B cell (primary cell): Measurements from ENCODE around the gene SPOP. TPM values are rescaled to one million over a fixed set of nuclear protein-coding genes. Genes with fewer than 3 reads are reported as not detected.

Experiments used
- ATAC-seq: fragments of 200-7000 bp; cut with Tn5 transposase; one replicate; pipeline ENCODE4 v1.10.0; 2021; ENCODE audit warnings: low read depth, mild to moderate bottlenecking, moderate number of reproducible peaks, moderate library complexity
- CTCF ChIA-PET: fragments of 350-600 bp; sonication (Branson Sonifier 250); formaldehyde crosslinking; loops from one replicate; lab custom pipeline; 2021; ENCODE audit warnings: antibody characterized with exemption, inconsistent platforms; lab: Charles Lee
- POLR2A ChIA-PET: fragments of 350-600 bp; sonication (Branson Sonifier 250); formaldehyde crosslinking; loops from one replicate; lab custom pipeline; 2021; ENCODE audit warnings: antibody characterized with exemption; lab: Charles Lee
- DNase-seq: peaks from one replicate; pipeline ENCODE4 v3.0.0; 2013
- H2AFZ ChIP-seq: 2 replicates; pipeline ENCODE4 v1.6.1; 2012; ENCODE audit warnings: mild to moderate bottlenecking, low read depth, low read length; ENCODE audit not compliant: insufficient read depth, poor library complexity, severe bottlenecking
- H3K27ac ChIP-seq, 2 donors: 1 replicate in 1 of 2; 2 replicates in 1 of 2; pipeline ENCODE4 v1.5.1; 2012 to 2013; ENCODE audit warnings: low read length in 2 of 2, mild to moderate bottlenecking in 2 of 2, moderate library complexity in 1 of 2
- H3K27me3 ChIP-seq, 4 experiments: fragments of 200-600 bp in 1 of 4; sonication (generic) in 1 of 4; replicated peaks in 1 of 4; 1 replicate in 2 of 4; 2 replicates in 2 of 4; pipeline versions ENCODE4 v1.6.1 to v1.7.0; 2013 to 2016; ENCODE audit warnings: low read length in 3 of 4, mild to moderate bottlenecking in 2 of 4, mixed read lengths in 1 of 4, moderate library complexity in 1 of 4; ENCODE audit not compliant: insufficient read depth in 4 of 4, control insufficient read depth in 3 of 4; ENCODE audit errors: control extremely low read depth in 1 of 4
- H3K36me3 ChIP-seq, 2 experiments: replicated peaks in 1 of 2; 1 replicate in 1 of 2; 2 replicates in 1 of 2; pipeline versions ENCODE4 v1.6.1 to v1.7.1; 2013; ENCODE audit warnings: low read length in 1 of 2; ENCODE audit not compliant: insufficient read depth in 2 of 2, control insufficient read depth in 1 of 2; ENCODE audit errors: control extremely low read depth in 1 of 2, extremely low read depth in 1 of 2
- H3K4me1 ChIP-seq, 2 donors: fragments of 200-600 bp in 1 of 2; sonication (generic) in 1 of 2; 1 replicate in 1 of 2; 2 replicates in 1 of 2; pipeline versions ENCODE4 v1.5.1 to v1.6.1; 2013 to 2017; ENCODE audit warnings: low read length in 2 of 2; ENCODE audit not compliant: control insufficient read depth in 2 of 2, insufficient read depth in 2 of 2
- H3K4me2 ChIP-seq: replicated peaks from 2 replicates; pipeline ENCODE3; 2012; ENCODE audit warnings: mild to moderate bottlenecking, low read depth, low read length; ENCODE audit not compliant: poor library complexity, severe bottlenecking
- H3K4me3 ChIP-seq, 5 experiments: fragments of 200-600 bp in 1 of 5; sonication (generic) in 1 of 5; 1 replicate in 3 of 5; 2 replicates in 2 of 5; pipeline versions ENCODE4 v1.5.1 to v1.7.0; 2011 to 2016; ENCODE audit warnings: low read length in 4 of 5, mild to moderate bottlenecking in 4 of 5, low read depth in 2 of 5, control low read depth in 1 of 5, moderate library complexity in 1 of 5; ENCODE audit not compliant: insufficient read depth in 1 of 5; ENCODE audit errors: control extremely low read depth in 1 of 5, extremely low read depth in 1 of 5
- H3K79me2 ChIP-seq: fragments of 200-600 bp; sonication (generic); one replicate; pipeline ENCODE4 v1.6.0; 2016; ENCODE audit warnings: low read length; ENCODE audit not compliant: control insufficient read depth, insufficient read depth
- H3K9ac ChIP-seq: fragments of 200-600 bp; sonication (generic); 2 replicates; pipeline ENCODE4 v1.6.1; 2017; ENCODE audit warnings: mild to moderate bottlenecking, low read length, moderate library complexity
- H3K9me3 ChIP-seq, 3 donors: one replicate each; pipeline versions ENCODE4 v1.6.1 to v1.7.1; 2013; ENCODE audit warnings: low read length in 2 of 3; ENCODE audit not compliant: control insufficient read depth in 2 of 3, insufficient read depth in 1 of 3; ENCODE audit errors: control extremely low read depth in 1 of 3
- H4K20me1 ChIP-seq: 2 replicates; pipeline ENCODE4 v1.6.0; 2012; ENCODE audit warnings: mild to moderate bottlenecking, low read length; ENCODE audit not compliant: insufficient read depth, control insufficient read depth, poor library complexity, severe bottlenecking
- H3K27ac Mint-ChIP-seq: one replicate; pipeline ENCODE4 v1.8.0; 2021; ENCODE audit warnings: mixed read lengths
- H3K27me3 Mint-ChIP-seq: one replicate; pipeline ENCODE4 v1.8.0; 2021; ENCODE audit warnings: mixed read lengths
- H3K4me1 Mint-ChIP-seq: one replicate; pipeline ENCODE4 v1.8.0; 2021; ENCODE audit warnings: mixed read lengths
- H3K4me3 Mint-ChIP-seq: one replicate; pipeline ENCODE4 v1.8.0; 2021; ENCODE audit warnings: mixed read lengths
- H3K9me3 Mint-ChIP-seq: one replicate; pipeline ENCODE4 v1.8.0; 2022; ENCODE audit warnings: mixed read lengths; ENCODE audit not compliant: insufficient read depth
- EZH2 ChIP-seq: IDR thresholded peaks from 2 replicates; pipeline ENCODE4 v1.6.1; 2012; ENCODE audit warnings: borderline replicate concordance, low read depth, mild to moderate bottlenecking, moderate library complexity, low read length; ENCODE audit not compliant: insufficient read depth, poor library complexity, severe bottlenecking
- WGBS: methylation state at CpG from one replicate; pipeline ENCODE4 v1.1.5; 2013; ENCODE audit warnings: missing lambda C conversion rate; ENCODE audit not compliant: insufficient coverage; 5-methylcytosine and 5-hydroxymethylcytosine counted together
- intact Hi-C: fragments of 100-400 bp; cut with micrococcal nuclease; formaldehyde crosslinking; loops from one replicate; pipeline ENCODE4 v1.10.0; 2022
- polyA plus RNA-seq: library from polyadenylated mRNA; depleted of rRNA; stranded (reverse); fragments of >200 nt; gene quantifications from 2 replicates; pipeline ENCODE4 v1.2.3, GENCODE V29; 2012
- total RNA-seq, 2 donors: library from RNA; stranded (reverse); fragments of 120-200 nt in 1 of 2; gene quantifications; 1 replicate in 1 of 2; 2 replicates in 1 of 2; pipeline versions ENCODE4 v1.2.3 to v1.2.4, GENCODE V29; 2013 to 2022
- TF ChIP-seq, protein P1 (sequence below): fragments of 200-600 bp; IDR thresholded peaks from one replicate; pipeline ENCODE4 v1.8.0; 2022; ENCODE audit warnings: antibody characterized with exemption, mild to moderate bottlenecking

The SPOP gene
- total and polyA plus RNA-seq, 2 donors (not counting 1 experiment from before 2014, with no cell fraction given), result 27.0 to 72.1 TPM

DNA sequence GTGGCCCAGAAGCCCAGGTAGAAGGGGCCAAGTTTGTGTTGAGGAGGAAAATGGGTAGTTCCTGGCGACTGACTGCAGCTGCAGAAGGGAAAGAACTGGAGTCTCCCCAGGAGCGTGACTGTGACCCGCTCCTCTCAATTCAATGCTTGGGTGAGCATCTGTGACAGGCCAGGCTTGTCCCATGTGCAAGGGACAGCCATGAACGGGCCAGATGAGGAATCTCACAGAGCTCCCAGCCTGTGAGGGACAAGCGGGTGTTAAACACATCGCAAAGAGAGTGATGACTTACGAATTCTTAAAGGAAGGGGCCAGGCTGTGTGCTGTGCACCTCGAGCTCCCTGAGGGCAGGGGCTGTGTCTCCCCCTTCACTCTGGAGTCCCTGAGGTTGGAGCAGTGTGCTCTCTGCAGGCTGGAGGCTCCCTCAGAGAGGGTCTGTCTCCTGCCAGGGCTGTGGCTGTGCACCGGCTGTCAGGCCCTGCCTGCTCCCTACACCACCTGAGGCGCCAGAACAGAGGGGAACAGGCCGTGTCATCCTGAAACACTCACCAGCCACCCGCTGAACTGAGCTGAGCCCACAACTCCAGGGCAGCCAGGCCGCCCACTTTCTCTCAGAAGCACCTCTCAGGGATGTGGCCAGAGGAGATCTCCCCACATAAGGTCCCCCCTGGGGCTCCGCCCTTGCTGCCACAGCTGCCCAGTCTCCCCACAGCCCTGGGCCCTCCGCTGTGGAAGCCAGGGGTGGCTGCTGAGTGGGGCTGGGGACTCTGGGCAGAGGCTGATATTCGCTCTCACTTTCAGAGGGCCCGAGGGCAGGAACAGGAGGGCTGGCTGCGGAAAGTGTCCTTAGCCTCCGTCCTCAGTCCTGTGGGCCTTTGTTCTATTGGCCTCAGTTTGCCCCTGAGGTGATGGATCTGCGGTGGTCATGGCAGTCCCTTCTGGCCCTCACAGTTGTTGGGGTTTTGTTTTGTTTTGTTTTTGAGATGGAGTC lies 127.9 kb downstream of the SPOP start:
- Mint-ChIP-seq H3K4me3 (no peak overlapping the region), H3K27ac (no peak overlapping the region), H3K9me3 (no peaks in the 10 kb centered on the region), H3K27me3 (peaks cover 10% of the 10 kb centered on the region), H3K4me1 (no peaks in the 10 kb centered on the region)
- H3K9ac ChIP-seq, result no peak overlapping the region
- 89% methylated on average over 19 of the region's 20 CpGs for WGBS
- intact Hi-C loops, result no loop called here
- H3K79me2 ChIP-seq, result no peaks in the 10 kb centered on the region
- TF ChIP-seq, protein P1, sequence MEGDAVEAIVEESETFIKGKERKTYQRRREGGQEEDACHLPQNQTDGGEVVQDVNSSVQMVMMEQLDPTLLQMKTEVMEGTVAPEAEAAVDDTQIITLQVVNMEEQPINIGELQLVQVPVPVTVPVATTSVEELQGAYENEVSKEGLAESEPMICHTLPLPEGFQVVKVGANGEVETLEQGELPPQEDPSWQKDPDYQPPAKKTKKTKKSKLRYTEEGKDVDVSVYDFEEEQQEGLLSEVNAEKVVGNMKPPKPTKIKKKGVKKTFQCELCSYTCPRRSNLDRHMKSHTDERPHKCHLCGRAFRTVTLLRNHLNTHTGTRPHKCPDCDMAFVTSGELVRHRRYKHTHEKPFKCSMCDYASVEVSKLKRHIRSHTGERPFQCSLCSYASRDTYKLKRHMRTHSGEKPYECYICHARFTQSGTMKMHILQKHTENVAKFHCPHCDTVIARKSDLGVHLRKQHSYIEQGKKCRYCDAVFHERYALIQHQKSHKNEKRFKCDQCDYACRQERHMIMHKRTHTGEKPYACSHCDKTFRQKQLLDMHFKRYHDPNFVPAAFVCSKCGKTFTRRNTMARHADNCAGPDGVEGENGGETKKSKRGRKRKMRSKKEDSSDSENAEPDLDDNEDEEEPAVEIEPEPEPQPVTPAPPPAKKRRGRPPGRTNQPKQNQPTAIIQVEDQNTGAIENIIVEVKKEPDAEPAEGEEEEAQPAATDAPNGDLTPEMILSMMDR, result no peak
- no peak for TF ChIP-seq EZH2
- no peak overlapping the region for H3K4me2 ChIP-seq
- H4K20me1 ChIP-seq, result no peaks in the 10 kb centered on the region
- POLR2A ChIA-PET, result no interaction called here
- CTCF ChIA-PET, result interaction anchor here (0.6 to 0.7 kb wide), 2 partner anchors 143 to 190 kb away, joined by 3 read pairs; no protein-coding TSS in a partner anchor
- ATAC-seq (no peak), DNase-seq (peak; percentile 2)
- H3K27ac ChIP-seq, result no peak overlapping the region
- H2AFZ ChIP-seq, result no peak overlapping the region
- H3K36me3 ChIP-seq, result no peaks in the 10 kb centered on the region
- no peak overlapping the region for H3K4me3 ChIP-seq
- H3K27me3 ChIP-seq, result peaks cover 0 to 2% (median under 1%) of the 10 kb centered on the region in 4 experiments
- H3K4me1 ChIP-seq, result no peaks in the 10 kb centered on the region
- H3K9me3 ChIP-seq, result no peaks in the 10 kb centered on the region

DNA sequence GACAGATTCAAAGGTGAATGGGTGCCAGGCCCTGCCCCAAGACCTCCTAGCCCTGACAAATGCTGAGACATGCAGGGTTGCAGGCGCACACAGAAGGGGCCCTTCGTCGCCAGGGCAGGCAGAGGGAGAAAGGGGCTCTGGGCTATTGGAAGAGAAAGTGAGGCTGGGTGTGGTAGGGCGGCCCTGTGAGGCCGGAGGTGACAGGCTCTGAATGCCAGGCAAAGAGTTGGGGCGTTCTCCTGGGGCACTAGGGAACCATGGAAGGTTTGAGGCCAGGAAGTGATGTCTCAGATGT lies 128.6 kb downstream of the SPOP start:
- peaks cover 11% of the 10 kb centered on the region for H3K27me3 Mint-ChIP-seq
- Histone ChIP-seq H3K4me1 (no peaks in the 10 kb centered on the region), H3K79me2 (no peaks in the 10 kb centered on the region), H3K27ac (no peak overlapping the region), H2AFZ (no peak overlapping the region), H3K36me3 (no peaks in the 10 kb centered on the region), H3K4me2 (no peak overlapping the region), H3K4me3 (no peak overlapping the region), H4K20me1 (no peaks in the 10 kb centered on the region), H3K9me3 (peaks cover 0 to 6% (median 0%) of the 10 kb centered on the region in 3 donors), H3K9ac (no peak overlapping the region), H3K27me3 (peaks cover 0 to 4% (median 2%) of the 10 kb centered on the region in 4 experiments)
- WGBS, result 89% methylated on average over 6 of the region's 6 CpGs
- CTCF ChIA-PET, result no interaction called here
- no peak overlapping the region for H3K27ac Mint-ChIP-seq
- ATAC-seq, result no peak
- TF ChIP-seq, protein P1, result no peak
- no peak for TF ChIP-seq EZH2
- no peak overlapping the region for H3K4me3 Mint-ChIP-seq
- H3K9me3 Mint-ChIP-seq, result no peaks in the 10 kb centered on the region
- POLR2A ChIA-PET, result no interaction called here
- intact Hi-C loops, result no loop called here
- peak; percentile 2 for DNase-seq
- no peaks in the 10 kb centered on the region for H3K4me1 Mint-ChIP-seq
